PC-9 (cell line): ENCODE data around the gene NRP1.

Experiments
- CTCF ChIP-seq: fragments of 200-600 bp; sonication (generic); conservative IDR thresholded peaks from 2 replicates; pipeline ENCODE4 v1.6.1; 2017; ENCODE audit warnings: mixed run types, antibody characterized with exemption, mild to moderate bottlenecking, moderate library complexity
- EZH2 ChIP-seq: fragments of 200-600 bp; sonication (generic); IDR thresholded peaks from 2 replicates; pipeline ENCODE4 v1.8.0; 2017; ENCODE audit warnings: antibody characterized with exemption, low read depth

GRCh38 chr10:33189808-33190207 is 144.7 kb downstream of the NRP1 start:
- no peak for TF ChIP-seq CTCF
- no peak for TF ChIP-seq EZH2
